Glomerular visceral epithelial cell (primary cell): ENCODE measurements around the gene AKAP13.
A peak's percentile ranks its signal among the peaks of the same experiment; 100 is the strongest.

Experiments used
- DNase-seq: peaks from one replicate; pipeline ENCODE4 v3.0.0-alpha.2; 2016; ENCODE audit errors: extremely low spot score

The AKAP13 gene

GRCh38 chr15:85622221-85622831, 241.9 kb downstream of the AKAP13 start:
- no peak for DNase-seq

GRCh38 chr15:85623315-85624049, 243.1 kb downstream of the AKAP13 start:
- DNase-seq, result peak; percentile 15

GRCh38 chr15:85624291-85624801, 243.9 kb downstream of the AKAP13 start:
- DNase-seq, result no peak

GRCh38 chr15:85625166-85625830, 244.9 kb downstream of the AKAP13 start:
- no peak for DNase-seq

GRCh38 chr15:85625856-85626255, 245.5 kb downstream of the AKAP13 start:
- peak; percentile 10 for DNase-seq

GRCh38 chr15:85627213-85627935, 247.0 kb downstream of the AKAP13 start:
- no peak for DNase-seq

DNA sequence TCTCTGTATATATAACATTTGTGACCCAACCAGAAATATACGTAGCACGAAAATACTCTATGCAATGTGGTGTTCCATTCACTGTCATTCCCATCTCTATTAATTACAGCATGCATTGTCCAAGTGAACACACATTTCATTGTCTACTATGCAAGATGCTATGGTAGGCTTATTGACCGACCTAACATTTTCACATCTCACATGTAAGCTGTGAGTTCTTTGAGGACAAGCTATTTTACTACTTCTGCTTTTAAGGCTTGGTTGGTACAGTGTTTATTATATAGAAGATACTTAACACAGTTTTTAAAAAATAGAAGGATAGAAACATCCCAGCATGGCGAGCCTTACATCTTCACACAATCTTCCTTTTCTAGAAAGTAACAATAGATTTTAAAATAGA, 249.9 kb downstream of the AKAP13 start:
- no peak for DNase-seq

- no peak for DNase-seq
Measured at GRCh38 chr15:85631018-85631417, 250.6 kb downstream of the AKAP13 start.

GRCh38 chr15:85632014-85632413, 251.6 kb downstream of the AKAP13 start:
- no peak for DNase-seq

DNA sequence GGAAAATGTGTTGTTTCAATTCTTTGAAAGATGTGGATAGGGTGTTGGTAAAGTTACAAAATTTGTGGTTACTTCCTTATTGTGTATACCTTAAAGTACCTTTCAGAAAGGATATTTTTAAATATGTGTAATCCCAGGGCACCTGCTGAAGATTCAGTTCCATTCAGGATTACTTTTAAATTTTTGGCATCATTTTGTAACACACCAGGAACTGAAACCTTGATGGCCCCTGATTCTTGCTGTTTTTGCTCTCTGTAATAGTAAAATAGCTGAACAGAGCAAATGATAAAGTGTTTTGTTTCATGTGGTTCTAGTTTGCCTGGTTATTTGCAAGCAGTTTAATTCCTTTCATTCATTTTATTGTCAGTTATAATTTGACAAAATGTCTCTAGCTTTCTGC, 253.5 kb downstream of the AKAP13 start:
- no peak for DNase-seq

DNA sequence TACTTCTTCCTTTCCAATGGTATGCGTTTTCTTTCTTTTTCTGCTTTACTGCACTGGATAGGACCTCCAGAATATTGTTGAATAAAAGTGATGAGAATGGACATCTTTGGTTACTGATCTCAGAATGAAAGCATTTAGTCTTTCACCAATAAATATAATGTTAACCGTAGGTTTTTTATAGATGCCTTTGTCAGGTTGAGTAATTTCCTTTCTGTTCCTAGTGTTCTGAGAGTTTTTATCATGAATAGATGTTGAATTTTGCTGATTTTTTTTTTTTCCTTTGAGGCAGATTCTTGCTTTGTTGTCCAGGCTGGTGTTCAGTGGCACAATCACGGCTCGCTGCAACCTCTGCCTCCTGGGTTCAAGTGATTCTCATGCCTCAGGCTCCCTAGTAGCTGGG, 255.9 kb downstream of the AKAP13 start:
- no peak for DNase-seq

- peak; percentile 13 for DNase-seq
Measured at GRCh38 chr15:85639752-85640381, 259.5 kb downstream of the AKAP13 start.

GRCh38 chr15:85642065-85642692, 261.8 kb downstream of the AKAP13 start:
- DNase-seq, result no peak

DNA sequence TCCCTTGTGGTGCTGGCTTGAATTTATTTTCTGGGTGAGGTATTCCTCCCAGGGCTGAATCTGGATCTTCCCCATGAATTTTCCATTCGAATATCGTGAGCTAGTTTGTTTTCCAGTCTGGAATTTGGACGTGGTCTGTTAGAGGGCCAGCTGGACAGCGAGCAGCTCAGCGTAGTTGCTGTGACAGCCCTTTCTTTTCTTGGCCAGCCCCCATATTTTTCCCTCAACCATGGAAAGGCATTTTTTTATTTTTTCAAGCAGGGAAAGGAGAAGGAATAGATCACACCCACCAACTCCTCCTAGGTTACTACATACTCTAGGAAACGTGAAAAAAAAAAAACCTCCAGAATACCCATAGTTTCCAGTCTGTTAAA, 262.3 kb downstream of the AKAP13 start:
- DNase-seq, result no peak

DNA sequence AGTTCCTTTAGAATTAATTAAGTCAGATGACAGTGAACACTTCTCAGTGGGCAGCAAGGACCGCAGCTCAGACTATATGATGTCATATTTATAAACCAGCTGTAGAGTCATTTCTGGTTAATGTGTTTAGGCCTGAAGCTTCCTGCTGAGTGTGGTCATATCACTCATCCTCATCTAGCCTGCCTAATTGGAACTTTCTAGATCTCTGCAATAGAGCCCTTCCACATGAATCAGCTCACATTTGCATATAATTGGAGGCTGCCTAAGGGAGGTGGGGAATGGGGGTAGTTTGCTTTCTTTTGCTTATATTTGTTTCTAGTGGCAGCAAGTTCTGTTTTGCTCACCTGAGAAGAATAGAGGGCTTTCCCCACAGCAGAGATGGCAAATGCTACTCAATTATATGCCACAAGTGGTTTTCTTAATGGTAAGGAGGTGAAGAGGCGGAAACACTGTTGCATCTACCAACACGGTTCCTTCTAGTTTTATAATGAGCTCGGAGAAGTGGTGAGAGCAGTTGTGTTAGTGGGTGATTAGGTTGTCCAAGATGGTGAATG, 266.2 kb downstream of the AKAP13 start:
- DNase-seq, result peak; percentile 69

DNA sequence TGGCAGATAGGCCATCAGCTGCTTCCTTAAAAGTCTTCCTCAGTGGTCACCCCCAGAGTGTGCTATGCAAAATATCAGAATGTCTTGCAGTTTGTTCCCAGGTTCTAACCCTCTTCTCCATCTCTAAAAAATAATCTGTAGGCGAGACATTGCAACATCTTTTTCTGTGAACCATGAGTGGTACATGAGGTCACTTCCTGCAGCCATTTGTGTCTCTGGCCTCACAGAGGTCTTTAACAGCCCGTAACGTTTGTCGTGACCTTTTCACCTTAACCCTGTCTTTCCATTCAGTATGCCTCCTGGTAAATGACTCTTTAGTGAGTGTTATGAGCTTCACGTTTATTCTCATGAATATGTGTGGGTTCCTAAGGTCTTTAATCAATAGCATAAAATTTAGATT, 269.0 kb downstream of the AKAP13 start:
- peak; percentile 21 for DNase-seq

- DNase-seq, result no peak
Measured at GRCh38 chr15:85651548-85651947, 271.1 kb downstream of the AKAP13 start.

DNA sequence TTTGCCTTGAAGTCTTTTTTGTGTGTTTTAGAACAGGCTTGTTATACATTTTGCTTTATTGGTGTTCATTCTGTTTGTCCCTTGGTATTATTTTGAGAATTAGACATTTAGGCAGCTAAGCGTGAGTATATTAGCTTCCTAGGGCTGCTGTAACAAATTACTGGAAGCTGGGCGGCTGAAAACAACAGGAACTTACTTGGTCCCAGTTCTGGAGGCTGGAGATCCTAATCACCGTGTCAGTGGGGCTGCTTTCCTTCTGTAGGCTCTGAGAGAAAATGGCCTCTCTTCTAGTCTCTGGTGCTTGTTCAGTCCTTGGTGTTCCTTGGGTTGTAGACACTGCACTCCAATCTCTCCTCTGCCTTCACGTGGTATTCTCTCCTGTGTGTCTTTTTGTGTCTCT, 272.1 kb downstream of the AKAP13 start:
- no peak for DNase-seq

DNA sequence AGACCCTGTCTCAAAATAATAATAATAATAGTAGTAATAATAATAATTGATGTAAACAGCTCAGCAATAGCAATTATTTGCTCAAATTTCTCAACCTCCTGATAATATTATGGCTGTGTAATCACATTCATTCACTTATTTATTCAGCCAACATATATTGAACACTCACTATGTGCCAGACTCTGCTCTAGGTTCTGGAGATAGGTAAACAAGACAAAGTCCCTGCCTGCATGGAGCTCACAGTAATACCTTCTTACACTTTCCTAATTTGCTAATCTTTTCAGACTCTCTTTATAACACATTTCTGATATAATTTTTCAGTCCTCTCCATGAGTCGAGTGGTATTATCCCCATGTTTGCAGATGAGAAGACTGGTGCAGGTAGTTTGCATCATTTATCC, 276.7 kb downstream of the AKAP13 start:
- DNase-seq, result no peak

DNA sequence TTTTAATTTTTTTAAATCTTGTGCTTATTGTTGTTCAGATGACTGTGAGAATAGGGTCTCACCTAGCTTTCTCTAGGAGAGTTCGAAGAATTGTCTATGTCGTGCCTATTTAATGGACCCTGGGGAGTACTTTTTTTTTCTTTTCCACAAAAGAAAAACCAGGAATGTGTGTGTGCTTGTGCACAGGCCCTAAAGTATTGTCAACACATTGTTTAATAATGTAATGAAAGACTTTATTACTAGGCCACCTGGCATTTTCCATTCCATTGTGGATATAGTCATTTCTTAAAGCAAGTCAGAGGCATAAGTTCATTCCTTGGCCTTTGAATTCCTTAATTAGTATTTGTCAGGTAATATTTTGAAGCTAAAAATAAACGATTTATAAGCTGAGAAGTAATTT, 278.4 kb downstream of the AKAP13 start:
- DNase-seq, result no peak

GRCh38 chr15:85661859-85662258, 281.5 kb downstream of the AKAP13 start:
- no peak for DNase-seq
